OCI-LY1 (cell line): ENCODE results near the gene USP34.

Experiments
- H2AFZ ChIP-seq: fragments of 200-600 bp; sonication (generic), shearing (Covaris generic); 2 replicates; pipeline ENCODE4 v1.6.0; 2014; ENCODE audit warnings: antibody characterized with exemption, mild to moderate bottlenecking, low read length
- H3F3A ChIP-seq: fragments of 200-600 bp; sonication (generic), shearing (Covaris generic); 2 replicates; pipeline ENCODE4 v1.6.0; 2014; ENCODE audit warnings: mild to moderate bottlenecking, antibody characterized with exemption, low read length, moderate library complexity; ENCODE audit not compliant: insufficient read depth
- H3K27ac ChIP-seq: fragments of 200-600 bp; sonication (generic); 2 replicates; pipeline ENCODE4 v1.5.1; 2014; ENCODE audit warnings: low read length, mixed run types, mild to moderate bottlenecking, low read depth; ENCODE audit not compliant: poor library complexity, severe bottlenecking
- H3K27me3 ChIP-seq: fragments of 200-600 bp; sonication (generic); 2 replicates; pipeline ENCODE4 v1.6.0; 2014; ENCODE audit warnings: antibody characterized with exemption, mild to moderate bottlenecking, low read length, moderate library complexity; ENCODE audit not compliant: insufficient read depth
- H3K36me3 ChIP-seq: fragments of 200-600 bp; sonication (generic); 2 replicates; pipeline ENCODE4 v1.6.1; 2014; ENCODE audit warnings: mild to moderate bottlenecking, antibody characterized with exemption, low read length, moderate library complexity, mixed read lengths; ENCODE audit not compliant: insufficient read depth
- H3K4me1 ChIP-seq: fragments of 200-600 bp; sonication (generic); 2 replicates; pipeline ENCODE4 v1.5.1; 2014; ENCODE audit warnings: mild to moderate bottlenecking, low read length, moderate library complexity; ENCODE audit not compliant: insufficient read depth, severe bottlenecking
- H3K4me2 ChIP-seq: fragments of 200-600 bp; sonication (generic), shearing (Covaris generic); 2 replicates; pipeline ENCODE4 v1.6.1; 2014; ENCODE audit warnings: low read length
- H3K4me3 ChIP-seq: fragments of 200-600 bp; sonication (generic); 2 replicates; pipeline ENCODE4 v1.5.1; 2014; ENCODE audit warnings: low read length, low read depth, mild to moderate bottlenecking, mixed read lengths; ENCODE audit not compliant: poor library complexity, severe bottlenecking
- H3K79me2 ChIP-seq: fragments of 200-600 bp; shearing (Covaris generic); 2 replicates; pipeline ENCODE4 v1.6.1; 2016; ENCODE audit warnings: mixed run types, low read length, mixed read lengths; ENCODE audit not compliant: insufficient read depth
- H3K9ac ChIP-seq: fragments of 200-600 bp; sonication (generic), shearing (Covaris generic); 2 replicates; pipeline ENCODE4 v1.6.1; 2014; ENCODE audit warnings: mild to moderate bottlenecking, low read length, mixed read lengths
- H3K9me2 ChIP-seq: fragments of 200-600 bp; sonication (generic), shearing (Covaris generic); 2 replicates; pipeline ENCODE4 v1.6.1; 2014; ENCODE audit warnings: low read depth, mild to moderate bottlenecking, low read length, mixed read lengths
- H3K9me3 ChIP-seq: fragments of 200-600 bp; shearing (Covaris generic); 2 replicates; pipeline ENCODE4 v1.6.1; 2014; ENCODE audit warnings: low read length, mixed read lengths
- H4K20me1 ChIP-seq: fragments of 200-600 bp; sonication (generic), shearing (Covaris generic); 2 replicates; pipeline ENCODE4 v1.6.0; 2016; ENCODE audit warnings: mild to moderate bottlenecking, low read length; ENCODE audit not compliant: insufficient read depth
- CTCF ChIP-seq: fragments of 200-600 bp; sonication (generic), shearing (Covaris generic); IDR thresholded peaks from 2 replicates; pipeline ENCODE4 v1.5.1; 2017; ENCODE audit warnings: mild to moderate bottlenecking, antibody characterized with exemption, low read length, moderate library complexity, mixed read lengths
- EZH2 ChIP-seq: fragments of 200-600 bp; sonication (generic), shearing (Covaris generic); IDR thresholded peaks from 2 replicates; pipeline ENCODE4 v1.8.0; 2017; ENCODE audit warnings: borderline replicate concordance, mixed run types, mild to moderate bottlenecking, antibody characterized with exemption, low read length, moderate library complexity, mixed read lengths

USP34 gene

GRCh38 chr2:61184263-61184662 is 286.6 kb downstream of the USP34 start:
- H3K79me2 ChIP-seq: no peaks in the 10 kb centered on the region
- no peak overlapping the region for H3K27ac ChIP-seq
- no peak overlapping the region for H2AFZ ChIP-seq
- H3K9me2 ChIP-seq: no peaks in the 10 kb centered on the region
- no peak overlapping the region for H3K9ac ChIP-seq
- H3K4me1 ChIP-seq: peaks cover 25% of the 10 kb centered on the region
- H3F3A ChIP-seq: no peaks in the 10 kb centered on the region
- peaks cover 98% of the 10 kb centered on the region for H3K36me3 ChIP-seq
- H4K20me1 ChIP-seq: no peaks in the 10 kb centered on the region
- H3K4me2 ChIP-seq: no peak overlapping the region
- no peaks in the 10 kb centered on the region for H3K27me3 ChIP-seq
- TF ChIP-seq CTCF: no peak
- no peak for TF ChIP-seq EZH2
- H3K4me3 ChIP-seq: no peak overlapping the region
- H3K9me3 ChIP-seq: no peaks in the 10 kb centered on the region

GRCh38 chr2:61183795-61184194 is 287.1 kb downstream of the USP34 start:
- H3K4me1 ChIP-seq: peaks cover 30% of the 10 kb centered on the region
- H3K9me2 ChIP-seq: no peaks in the 10 kb centered on the region
- no peaks in the 10 kb centered on the region for H4K20me1 ChIP-seq
- no peak overlapping the region for H2AFZ ChIP-seq
- H3F3A ChIP-seq: no peaks in the 10 kb centered on the region
- TF ChIP-seq CTCF: no peak
- H3K9me3 ChIP-seq: no peaks in the 10 kb centered on the region
- no peaks in the 10 kb centered on the region for H3K27me3 ChIP-seq
- H3K79me2 ChIP-seq: no peaks in the 10 kb centered on the region
- no peak overlapping the region for H3K4me2 ChIP-seq
- no peak overlapping the region for H3K9ac ChIP-seq
- H3K4me3 ChIP-seq: no peak overlapping the region
- no peak overlapping the region for H3K27ac ChIP-seq
- H3K36me3 ChIP-seq: peaks cover 95% of the 10 kb centered on the region

GRCh38 chr2:61182059-61182383 is 288.9 kb downstream of the USP34 start:
- H3K9me2 ChIP-seq: no peaks in the 10 kb centered on the region
- H3K9ac ChIP-seq: no peak overlapping the region; the same call in 1 of the 2 replicates
- H3F3A ChIP-seq: no peaks in the 10 kb centered on the region
- H3K36me3 ChIP-seq: peaks cover 77% of the 10 kb centered on the region
- H3K27me3 ChIP-seq: no peaks in the 10 kb centered on the region
- no peak overlapping the region for H3K27ac ChIP-seq
- no peak overlapping the region for H2AFZ ChIP-seq
- peaks cover 39% of the 10 kb centered on the region for H3K4me1 ChIP-seq
- H3K9me3 ChIP-seq: no peaks in the 10 kb centered on the region
- peak overlapping the region; percentile 74; the same call in 1 of the 2 replicates for H3K4me2 ChIP-seq
- TF ChIP-seq CTCF (no peak), EZH2 (no peak)
- no peaks in the 10 kb centered on the region for H4K20me1 ChIP-seq
- no peak overlapping the region for H3K4me3 ChIP-seq
- H3K79me2 ChIP-seq: no peaks in the 10 kb centered on the region
